SK-N-SH (cell line): Measurements from ENCODE around the gene PHEX. TPM values are rescaled to one million over a fixed set of nuclear protein-coding genes. Genes with fewer than 3 reads are reported as not detected.

Experiments used
- CTCF ChIA-PET: fragments of 300-600, 350-600 bp; formaldehyde crosslinking; extraction: SDS; loops from one replicate; lab custom pipeline; 2021; lab: Yijun Ruan, JAX
- POLR2A ChIA-PET: fragments of 350-600 bp; sonication (Branson Sonifier 250); formaldehyde crosslinking; extraction: SDS; loops from one replicate; lab custom pipeline; 2020; ENCODE audit warnings: antibody characterized with exemption, inconsistent platforms; lab: Yijun Ruan, JAX
- DNase-seq: peaks from one replicate; pipeline ENCODE4 v3.0.0; 2012
- H2AFZ ChIP-seq: fragments of 200-600 bp; sonication (generic); 2 replicates; pipeline ENCODE4 v1.8.1; 2016; ENCODE audit warnings: antibody characterized with exemption, mild to moderate bottlenecking, low read depth
- H3F3A ChIP-seq: fragments of 200-600 bp; sonication (generic); replicated peaks from 2 replicates; pipeline ENCODE3; 2016; ENCODE audit warnings: antibody characterized with exemption, mild to moderate bottlenecking; ENCODE audit not compliant: insufficient read depth
- H3K27ac ChIP-seq, 2 experiments: fragments of 200-500 bp in 1 of 2; fragments of 200-600 bp in 1 of 2; sonication (Bioruptor generic) in 1 of 2; sonication (generic), shearing (Covaris generic) in 1 of 2; 2 replicates each; pipeline versions ENCODE4 v1.5.1 to v1.6.1; 2014 to 2016; ENCODE audit warnings: low read depth in 2 of 2, inconsistent platforms in 1 of 2, low read length in 1 of 2, mild to moderate bottlenecking in 1 of 2, mixed read lengths in 1 of 2
- H3K27me3 ChIP-seq: fragments of 200-600 bp; sonication (generic), shearing (Covaris generic); 2 replicates; pipeline ENCODE4 v1.6.1; 2016; ENCODE audit warnings: mixed run types; ENCODE audit not compliant: insufficient read depth
- H3K36me3 ChIP-seq, 2 experiments: fragments of 200-500 bp in 1 of 2; fragments of 200-600 bp in 1 of 2; sonication (Bioruptor generic) in 1 of 2; sonication (generic) in 1 of 2; replicated peaks in 1 of 2; 2 replicates each; pipeline versions ENCODE3 to v1.5.1; 2014 to 2016; ENCODE audit warnings: low read length in 1 of 2, mild to moderate bottlenecking in 1 of 2; ENCODE audit not compliant: insufficient read depth in 2 of 2, control insufficient read depth in 1 of 2
- H3K4me1 ChIP-seq, 2 experiments: fragments of 200-500 bp in 1 of 2; fragments of 200-600 bp in 1 of 2; sonication (Bioruptor generic) in 1 of 2; sonication (generic), shearing (Covaris generic) in 1 of 2; 2 replicates each; pipeline versions ENCODE4 v1.5.1 to v1.6.1; 2014 to 2016; ENCODE audit warnings: low read depth in 1 of 2, low read length in 1 of 2, mixed run types in 1 of 2; ENCODE audit not compliant: insufficient read depth in 2 of 2, control insufficient read depth in 1 of 2
- H3K4me2 ChIP-seq: fragments of 200-600 bp; sonication (generic), shearing (Covaris generic); 2 replicates; pipeline ENCODE4 v1.6.1; 2017; ENCODE audit warnings: mixed run types
- H3K4me3 ChIP-seq, 2 experiments: fragments of 200-500 bp in 1 of 2; fragments of 200-600 bp in 1 of 2; sonication (Bioruptor generic) in 1 of 2; sonication (generic), shearing (Covaris generic) in 1 of 2; 2 replicates each; pipeline versions ENCODE4 v1.5.1 to v1.8.1; 2014 to 2016; ENCODE audit warnings: low read depth in 2 of 2, inconsistent platforms in 1 of 2, low read length in 1 of 2, mild to moderate bottlenecking in 1 of 2, mixed read lengths in 1 of 2, moderate library complexity in 1 of 2
- H3K79me2 ChIP-seq: fragments of 200-600 bp; sonication (generic); 2 replicates; pipeline ENCODE4 v1.8.1; 2017; ENCODE audit warnings: mild to moderate bottlenecking; ENCODE audit not compliant: insufficient read depth
- H3K9ac ChIP-seq: fragments of 200-600 bp; sonication (generic); 2 replicates; pipeline ENCODE4 v1.6.1; 2017; ENCODE audit warnings: mixed run types
- H3K9me2 ChIP-seq: fragments of 200-600 bp; sonication (generic); 2 replicates; pipeline ENCODE4 v1.6.1; 2017; ENCODE audit warnings: mixed run types
- H3K9me3 ChIP-seq: fragments of 200-600 bp; sonication (generic); 2 replicates; pipeline ENCODE4 v1.6.1; 2017; ENCODE audit warnings: mixed run types, mild to moderate bottlenecking, moderate library complexity
- H4K20me1 ChIP-seq: fragments of 200-600 bp; sonication (generic); 2 replicates; pipeline ENCODE4 v1.6.1; 2017; ENCODE audit warnings: mild to moderate bottlenecking, mixed run types; ENCODE audit not compliant: insufficient read depth
- CTCF ChIP-seq: fragments of 200-600 bp; sonication (generic); IDR thresholded peaks from 2 replicates; pipeline ENCODE4 v1.6.1; 2017; ENCODE audit warnings: antibody characterized with exemption, mild to moderate bottlenecking, moderate library complexity
- FOSL2 ChIP-seq: IDR thresholded peaks from 2 replicates; pipeline ENCODE4 v1.4.0; 2012; ENCODE audit warnings: low read depth, mild to moderate bottlenecking, moderate library complexity, borderline replicate concordance
- GABPA ChIP-seq: IDR thresholded peaks from 2 replicates; pipeline ENCODE4 v1.4.0; 2012; ENCODE audit warnings: low read depth, mild to moderate bottlenecking
- IRF3 ChIP-seq: fragments of 150-350 bp; IDR thresholded peaks from 2 replicates; pipeline ENCODE4 v1.6.1; 2016; ENCODE audit warnings: mild to moderate bottlenecking, low read depth, low read length
- NFIC ChIP-seq: IDR thresholded peaks from 2 replicates; pipeline ENCODE4 v1.4.0; 2012; ENCODE audit warnings: borderline replicate concordance
- NRF1 ChIP-seq: IDR thresholded peaks from 2 replicates; pipeline ENCODE4 v1.6.1; 2012; ENCODE audit warnings: low read depth, mild to moderate bottlenecking, low read length
- REST ChIP-seq: IDR thresholded peaks from 2 replicates; pipeline ENCODE4 v1.6.1; 2012; ENCODE audit warnings: mild to moderate bottlenecking, low read depth, low read length, moderate library complexity
- SIN3A ChIP-seq: IDR thresholded peaks from 2 replicates; pipeline ENCODE4 v1.6.1; 2012; ENCODE audit warnings: low read depth, mild to moderate bottlenecking, low read length, moderate library complexity, borderline replicate concordance
- TEAD4 ChIP-seq: IDR thresholded peaks from 2 replicates; pipeline ENCODE4 v1.4.0; 2012; ENCODE audit warnings: mild to moderate bottlenecking, borderline replicate concordance; ENCODE audit not compliant: insufficient read depth
- USF1 ChIP-seq: IDR thresholded peaks from 2 replicates; pipeline ENCODE4 v1.4.0; 2012; ENCODE audit warnings: low read depth, borderline replicate concordance
- USF2 ChIP-seq: fragments of 150-350 bp; IDR thresholded peaks from 2 replicates; pipeline ENCODE4 v1.6.1; 2017; ENCODE audit warnings: antibody characterized with exemption, low read length, low read depth, borderline replicate concordance
- WGBS: methylation state at CpG from one replicate; pipeline ENCODE4 v1.1.6; 2017; ENCODE audit warnings: low lambda C conversion rate; 5-methylcytosine and 5-hydroxymethylcytosine counted together
- polyA plus RNA-seq, 3 experiments: library from polyadenylated mRNA; depleted of rRNA; stranded (reverse); fragments of >200 nt; gene quantifications; 2 replicates each; pipeline ENCODE4 v1.2.3, GENCODE V29; 2012

PHEX gene
- polyA plus RNA-seq, 1 of the 3 experiments (the other 2 are of a cell fraction) = 0.35 TPM

- Histone ChIP-seq H3K79me2 (no peaks in the 10 kb centered on the region), H3K4me1 (no peaks in the 10 kb centered on the region), H3K4me3 (no peak overlapping the region), H4K20me1 (no peaks in the 10 kb centered on the region), H3K27me3 (no peaks in the 10 kb centered on the region; the same call in 1 of the 2 replicates), H3K9me2 (no peaks in the 10 kb centered on the region), H3K4me2 (no peak overlapping the region), H3K9ac (no peak overlapping the region), H3K27ac (no peak overlapping the region), H3K9me3 (no peaks in the 10 kb centered on the region), H3F3A (no peaks in the 10 kb centered on the region), H2AFZ (no peak overlapping the region), H3K36me3 (peaks cover 0 to 8% of the 10 kb centered on the region in 2 experiments)
- TF ChIP-seq IRF3 (no peak), SIN3A (no peak), NFIC (no peak), REST (no peak), USF1 (no peak), TEAD4 (no peak), GABPA (no peak)
- ChIA-PET CTCF (interaction anchor here (1.3 to 4.0 kb wide), 3 partner anchors 11 to 85 kb away, joined by 4 to 23 read pairs (median 8); no protein-coding TSS in a partner anchor), POLR2A (no interaction called here)
- DNase-seq = no peak
- 53% methylated on average over 4 of the region's 4 CpGs for WGBS
These were observed 37.5 kb downstream of the PHEX start for GRCh38 chrX:22069586-22069985.

GRCh38 chrX:22073928-22074327 lies 41.8 kb downstream of the PHEX start:
- Histone ChIP-seq H3K36me3 (peaks cover 0 to 8% of the 10 kb centered on the region in 2 experiments), H4K20me1 (no peaks in the 10 kb centered on the region), H3K4me1 (no peaks in the 10 kb centered on the region), H3K4me2 (no peak overlapping the region), H3K9me2 (no peaks in the 10 kb centered on the region), H3K27ac (no peak overlapping the region), H3K27me3 (no peaks in the 10 kb centered on the region; the same call in 1 of the 2 replicates), H3K9ac (no peak overlapping the region), H3K9me3 (no peaks in the 10 kb centered on the region), H2AFZ (no peak overlapping the region), H3K4me3 (no peak overlapping the region), H3F3A (no peaks in the 10 kb centered on the region), H3K79me2 (no peaks in the 10 kb centered on the region)
- CTCF ChIA-PET = no interaction called here
- POLR2A ChIA-PET = no interaction called here
- WGBS = 61% methylated on average over 2 of the region's 2 CpGs
- no peak for DNase-seq
- no peak for TF ChIP-seq IRF3
- no peak for TF ChIP-seq REST
- no peak for TF ChIP-seq FOSL2
- TF ChIP-seq NRF1 = no peak
- no peak for TF ChIP-seq CTCF
- no peak for TF ChIP-seq USF2
